Breast epithelium (tissue), 3 donors: Measurements from ENCODE around the gene LPP.

ENCODE experiments used
- CTCF ChIP-seq, 3 donors: fragments of 450-650 bp; IDR thresholded peaks; one replicate each; pipeline ENCODE4 v1.5.1; 2016 to 2017; ENCODE audit warnings: antibody characterized with exemption in 3 of 3, mild to moderate bottlenecking in 3 of 3, moderate library complexity in 3 of 3
- POLR2A ChIP-seq: fragments of 450-650 bp; IDR thresholded peaks from one replicate; pipeline ENCODE4 v1.6.1; 2016; ENCODE audit warnings: antibody characterized with exemption, mild to moderate bottlenecking, moderate library complexity

DNA sequence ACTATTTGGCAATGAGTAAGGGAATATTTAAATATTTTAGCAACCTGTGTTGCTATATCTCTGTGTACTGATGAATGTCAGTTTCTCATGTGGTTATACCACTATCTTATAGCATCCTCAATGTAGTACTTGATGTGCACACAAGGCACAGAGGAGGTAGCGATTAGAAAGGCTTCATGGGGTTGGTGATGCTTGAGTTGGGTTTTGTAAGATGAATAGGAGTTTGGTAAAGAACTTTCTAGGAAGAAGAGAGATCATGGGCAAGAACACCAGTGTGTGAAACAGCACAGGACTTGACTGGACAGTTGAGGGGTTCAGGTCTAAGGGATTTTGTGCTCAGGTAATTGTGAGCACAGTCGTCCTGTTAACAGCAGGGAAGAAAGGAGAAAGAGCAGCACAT, 38.1 kb downstream of the LPP start:
- TF ChIP-seq CTCF (IDR thresholded peaks at IDR 0.05) (no peak), POLR2A (no peak)
